ENCODE data around the gene TTLL6. TPM values are rescaled to one million over a fixed set of nuclear protein-coding genes. Genes with fewer than 3 reads are reported as not detected.

TTLL6 gene
- total RNA-seq, 1 donor from 2014 or later: not detected

GRCh38 chr17:48725288-48726064 is 91.6 kb downstream of the TTLL6 start:
- no peak overlapping the region for H3K27ac ChIP-seq (ENCODE audit: low read depth, low read length)
- H3K9me3 ChIP-seq (ENCODE audit: control insufficient read depth in 3 of 3, low read length in 3 of 3): no peaks in the 10 kb centered on the region
- H3K36me3 ChIP-seq (ENCODE audit: control insufficient read depth in 3 of 3, insufficient read depth in 3 of 3, low read length in 3 of 3): no peaks in the 10 kb centered on the region
- H3K27me3 ChIP-seq (ENCODE audit: control insufficient read depth in 3 of 3, insufficient read depth in 3 of 3, low read length in 3 of 3): peaks cover 97 to 99% (median 97%) of the 10 kb centered on the region in 3 donors
- peak overlapping the region in 1 of 3 donors; percentile 35 for H3K4me3 ChIP-seq (ENCODE audit: low read length in 3 of 3)
- no peak overlapping the region for H3K9ac ChIP-seq (ENCODE audit: low read depth in 1 of 3, low read length in 3 of 3)
- H3K4me1 ChIP-seq (ENCODE audit: control insufficient read depth in 3 of 3, insufficient read depth in 3 of 3, low read length in 3 of 3): peaks cover 10 to 33% (median 13%) of the 10 kb centered on the region in 3 donors

GRCh38 chr17:48725004-48725287 is 92.1 kb downstream of the TTLL6 start:
- peaks cover 10 to 33% (median 13%) of the 10 kb centered on the region in 3 donors for H3K4me1 ChIP-seq (ENCODE audit: control insufficient read depth in 3 of 3, insufficient read depth in 3 of 3, low read length in 3 of 3)
- no peak overlapping the region for H3K9ac ChIP-seq (ENCODE audit: low read depth in 1 of 3, low read length in 3 of 3)
- no peak overlapping the region for H3K27ac ChIP-seq (ENCODE audit: low read depth, low read length)
- no peaks in the 10 kb centered on the region for H3K36me3 ChIP-seq (ENCODE audit: control insufficient read depth in 3 of 3, insufficient read depth in 3 of 3, low read length in 3 of 3)
- H3K27me3 ChIP-seq (ENCODE audit: control insufficient read depth in 3 of 3, insufficient read depth in 3 of 3, low read length in 3 of 3): peaks cover 97 to 99% (median 97%) of the 10 kb centered on the region in 3 donors
- H3K4me3 ChIP-seq (ENCODE audit: low read length in 3 of 3): peak overlapping the region in 1 of 3 donors; percentile 35
- no peaks in the 10 kb centered on the region for H3K9me3 ChIP-seq (ENCODE audit: control insufficient read depth in 3 of 3, low read length in 3 of 3)

GRCh38 chr17:48724251-48725003 is 92.6 kb downstream of the TTLL6 start:
- H3K27ac ChIP-seq (ENCODE audit: low read depth, low read length): no peak overlapping the region
- no peaks in the 10 kb centered on the region for H3K36me3 ChIP-seq (ENCODE audit: control insufficient read depth in 3 of 3, insufficient read depth in 3 of 3, low read length in 3 of 3)
- H3K9me3 ChIP-seq (ENCODE audit: control insufficient read depth in 3 of 3, low read length in 3 of 3): no peaks in the 10 kb centered on the region
- peaks cover 9 to 32% (median 13%) of the 10 kb centered on the region in 3 donors for H3K4me1 ChIP-seq (ENCODE audit: control insufficient read depth in 3 of 3, insufficient read depth in 3 of 3, low read length in 3 of 3)
- H3K9ac ChIP-seq (ENCODE audit: low read depth in 1 of 3, low read length in 3 of 3): peak overlapping the region in 1 of 3 donors; percentile 40
- H3K4me3 ChIP-seq (ENCODE audit: low read length in 3 of 3): peak overlapping the region in 1 of 3 donors; percentile 35
- H3K27me3 ChIP-seq (ENCODE audit: control insufficient read depth in 3 of 3, insufficient read depth in 3 of 3, low read length in 3 of 3): peaks cover 97 to 99% (median 97%) of the 10 kb centered on the region in 3 donors

GRCh38 chr17:48723423-48724250 is 93.4 kb downstream of the TTLL6 start:
- Histone ChIP-seq H3K36me3 (ENCODE audit: control insufficient read depth in 3 of 3, insufficient read depth in 3 of 3, low read length in 3 of 3) (no peaks in the 10 kb centered on the region), H3K4me3 (ENCODE audit: low read length in 3 of 3) (no peak overlapping the region), H3K4me1 (ENCODE audit: control insufficient read depth in 3 of 3, insufficient read depth in 3 of 3, low read length in 3 of 3) (peaks cover 7 to 34% (median 20%) of the 10 kb centered on the region in 3 donors), H3K27ac (ENCODE audit: low read depth, low read length) (no peak overlapping the region), H3K9me3 (ENCODE audit: control insufficient read depth in 3 of 3, low read length in 3 of 3) (no peaks in the 10 kb centered on the region), H3K9ac (ENCODE audit: low read depth in 1 of 3, low read length in 3 of 3) (peak overlapping the region in 1 of 3 donors; percentile 40), H3K27me3 (ENCODE audit: control insufficient read depth in 3 of 3, insufficient read depth in 3 of 3, low read length in 3 of 3) (peaks cover 97 to 100% (median 99%) of the 10 kb centered on the region in 3 donors)

- no peak within 1 kb of the TSS for H3K9ac ChIP-seq (ENCODE audit: low read depth in 1 of 3, low read length in 3 of 3)
- H3K27me3 ChIP-seq (ENCODE audit: control insufficient read depth in 3 of 3, insufficient read depth in 3 of 3, low read length in 3 of 3): peaks cover 96 to 99% (median 98%) of the 10 kb centered on the region in 3 donors
- H3K4me1 ChIP-seq (ENCODE audit: control insufficient read depth in 3 of 3, insufficient read depth in 3 of 3, low read length in 3 of 3): peaks cover 10 to 33% (median 19%) of the 10 kb centered on the region in 3 donors
- no peak within 1 kb of the TSS for H3K4me3 ChIP-seq (ENCODE audit: low read length in 3 of 3)
- no peak within 1 kb of the TSS for H3K27ac ChIP-seq (ENCODE audit: low read depth, low read length)
- no peaks in the 10 kb centered on the region for H3K9me3 ChIP-seq (ENCODE audit: control insufficient read depth in 3 of 3, low read length in 3 of 3)
- no peaks in the 10 kb centered on the region for H3K36me3 ChIP-seq (ENCODE audit: control insufficient read depth in 3 of 3, insufficient read depth in 3 of 3, low read length in 3 of 3)
These were observed 94.1 kb downstream of the TTLL6 start, which contains the start of gene PRAC2 for GRCh38 chr17:48722915-48723422. TSS of gene PRAC2 (plus strand) at chr17:48723185. CDS start at chr17:48724411, 1,226 bp downstream.

- no peaks in the 10 kb centered on the region for H3K36me3 ChIP-seq (ENCODE audit: control insufficient read depth in 3 of 3, insufficient read depth in 3 of 3, low read length in 3 of 3)
- no peaks in the 10 kb centered on the region for H3K9me3 ChIP-seq (ENCODE audit: control insufficient read depth in 3 of 3, low read length in 3 of 3)
- peaks cover 96 to 98% (median 97%) of the 10 kb centered on the region in 3 donors for H3K27me3 ChIP-seq (ENCODE audit: control insufficient read depth in 3 of 3, insufficient read depth in 3 of 3, low read length in 3 of 3)
- H3K9ac ChIP-seq (ENCODE audit: low read depth in 1 of 3, low read length in 3 of 3): no peak within 1 kb of the TSS
- no peak within 1 kb of the TSS for H3K27ac ChIP-seq (ENCODE audit: low read depth, low read length)
- peaks cover 10 to 33% (median 19%) of the 10 kb centered on the region in 3 donors for H3K4me1 ChIP-seq (ENCODE audit: control insufficient read depth in 3 of 3, insufficient read depth in 3 of 3, low read length in 3 of 3)
- no peak within 1 kb of the TSS for H3K4me3 ChIP-seq (ENCODE audit: low read length in 3 of 3)
These were observed 94.7 kb downstream of the TTLL6 start, which contains the start of gene PRAC1 for GRCh38 chr17:48722201-48722907. TSS of gene PRAC1 (minus strand) at chr17:48722518. CDS start at chr17:48722392, 126 bp downstream.

GRCh38 chr17:48721009-48721402 is 96.0 kb downstream of the TTLL6 start:
- H3K36me3 ChIP-seq (ENCODE audit: control insufficient read depth in 3 of 3, insufficient read depth in 3 of 3, low read length in 3 of 3): no peaks in the 10 kb centered on the region
- H3K27ac ChIP-seq (ENCODE audit: low read depth, low read length): no peak overlapping the region
- H3K4me3 ChIP-seq (ENCODE audit: low read length in 3 of 3): no peak overlapping the region
- no peaks in the 10 kb centered on the region for H3K9me3 ChIP-seq (ENCODE audit: control insufficient read depth in 3 of 3, low read length in 3 of 3)
- H3K9ac ChIP-seq (ENCODE audit: low read depth in 1 of 3, low read length in 3 of 3): no peak overlapping the region
- peaks cover 92 to 97% (median 94%) of the 10 kb centered on the region in 3 donors for H3K27me3 ChIP-seq (ENCODE audit: control insufficient read depth in 3 of 3, insufficient read depth in 3 of 3, low read length in 3 of 3)
- peaks cover 10 to 28% (median 19%) of the 10 kb centered on the region in 3 donors for H3K4me1 ChIP-seq (ENCODE audit: control insufficient read depth in 3 of 3, insufficient read depth in 3 of 3, low read length in 3 of 3)

- H3K4me3 ChIP-seq (ENCODE audit: low read length in 3 of 3): no peak overlapping the region
- no peaks in the 10 kb centered on the region for H3K9me3 ChIP-seq (ENCODE audit: control insufficient read depth in 3 of 3, low read length in 3 of 3)
- peaks cover 10 to 24% (median 19%) of the 10 kb centered on the region in 3 donors for H3K4me1 ChIP-seq (ENCODE audit: control insufficient read depth in 3 of 3, insufficient read depth in 3 of 3, low read length in 3 of 3)
- no peak overlapping the region for H3K9ac ChIP-seq (ENCODE audit: low read depth in 1 of 3, low read length in 3 of 3)
- H3K36me3 ChIP-seq (ENCODE audit: control insufficient read depth in 3 of 3, insufficient read depth in 3 of 3, low read length in 3 of 3): no peaks in the 10 kb centered on the region
- H3K27ac ChIP-seq (ENCODE audit: low read depth, low read length): no peak overlapping the region
- H3K27me3 ChIP-seq (ENCODE audit: control insufficient read depth in 3 of 3, insufficient read depth in 3 of 3, low read length in 3 of 3): peaks cover 90 to 96% (median 92%) of the 10 kb centered on the region in 3 donors
These were observed 96.6 kb downstream of the TTLL6 start for GRCh38 chr17:48720266-48721008.

Measured in skeletal muscle tissue (tissue), 4 donors.